ENCODE measurements around the gene CAMK2N2.
"Not testable (repeated sequence)": the region's sequence is repeated elsewhere in the genome, so short reads cannot be mapped to it uniquely, and the experiment has no call there.

CAMK2N2 gene

DNA sequence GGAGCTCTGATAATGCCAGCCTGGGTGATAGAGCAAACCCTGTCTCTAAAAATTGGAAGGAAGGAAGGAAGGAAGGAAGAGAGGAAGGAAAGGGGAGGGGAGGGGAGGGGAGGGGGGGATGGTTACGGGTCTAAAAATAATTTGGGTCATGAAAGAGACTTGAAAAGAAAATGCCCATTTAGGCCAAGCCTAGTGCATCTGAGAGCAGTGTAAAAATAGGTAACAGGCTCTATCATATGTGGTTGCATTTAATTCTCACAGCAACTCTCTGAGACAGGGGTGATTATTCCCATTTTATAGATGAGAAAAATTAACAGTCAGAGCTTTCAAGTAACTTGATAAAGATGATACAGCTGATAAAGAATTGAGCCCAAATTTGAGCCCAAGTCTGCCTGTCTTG lies 10.9 kb upstream of the CAMK2N2 start:
- no peak for DNase-seq

- DNase-seq: not testable (repeated sequence)
Measured at GRCh38 chr3:184267249-184267648, 5.9 kb upstream of the CAMK2N2 start.

DNA sequence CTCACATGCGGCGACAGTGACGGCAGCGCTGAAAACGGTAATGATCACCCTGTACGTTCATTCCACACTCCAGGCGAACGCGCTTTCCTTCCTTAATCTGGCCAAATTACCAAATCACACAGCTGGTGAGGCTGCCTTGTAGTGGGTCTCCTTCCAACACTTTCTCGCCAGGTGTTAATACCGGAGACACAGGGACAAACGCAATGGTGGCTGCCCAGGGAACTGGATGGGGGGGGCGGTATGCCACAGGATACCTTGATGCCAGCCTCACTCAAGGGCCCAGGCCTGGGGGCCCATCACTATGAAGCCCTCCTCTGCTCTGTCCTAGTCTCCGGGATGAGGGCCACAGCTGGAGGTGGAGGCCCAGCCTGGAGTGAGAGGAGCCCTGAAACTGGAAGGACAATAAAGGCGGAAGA lies 1.4 kb upstream of the CAMK2N2 start:
- no peak for DNase-seq

DNA sequence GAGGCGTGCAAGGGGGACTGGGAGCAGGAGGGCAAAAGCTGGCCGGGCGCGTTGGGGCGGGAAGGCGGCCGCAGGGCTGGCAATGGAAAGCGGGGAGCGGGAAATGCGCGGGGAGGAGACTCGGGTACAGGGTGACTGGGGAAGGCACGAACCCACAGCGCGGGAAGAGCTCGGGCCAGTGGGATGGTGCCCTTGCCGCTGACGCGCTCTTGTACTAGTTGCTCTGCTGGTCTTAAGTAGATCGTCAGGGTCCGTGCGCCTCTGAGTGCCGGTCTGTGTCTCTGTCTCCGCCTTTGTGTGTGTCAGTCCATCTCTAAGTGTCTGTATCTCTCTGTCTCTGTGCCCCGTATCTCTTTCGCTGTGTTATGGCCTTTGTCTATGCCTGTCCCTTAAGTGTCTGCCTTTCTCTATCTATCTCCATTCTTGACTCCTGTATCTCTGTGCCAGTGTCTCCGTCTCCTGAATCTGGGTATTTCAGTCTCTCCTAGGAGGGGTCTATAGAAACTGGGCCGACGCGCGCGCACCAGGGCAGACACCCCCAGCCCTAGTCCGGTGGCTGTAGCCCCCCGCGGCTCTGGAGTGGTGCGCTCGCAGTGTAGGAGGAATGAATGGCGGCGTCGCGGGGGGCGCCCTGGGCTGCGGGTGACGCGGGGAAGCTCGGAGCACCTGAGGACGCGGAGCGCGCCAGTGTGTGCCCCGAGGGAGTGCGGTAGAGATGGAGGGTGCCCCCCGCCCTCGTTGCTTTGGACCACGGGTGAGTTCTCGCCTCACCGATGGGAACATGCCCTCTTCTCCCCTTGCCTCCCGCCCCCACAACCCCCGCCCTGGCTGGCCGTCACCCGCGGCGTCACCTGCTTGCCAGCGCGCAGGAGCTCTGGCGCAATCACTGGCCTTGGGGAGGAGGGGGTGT lies 756 bp upstream of the CAMK2N2 start:
- DNase-seq: peak; percentile 32

DNA sequence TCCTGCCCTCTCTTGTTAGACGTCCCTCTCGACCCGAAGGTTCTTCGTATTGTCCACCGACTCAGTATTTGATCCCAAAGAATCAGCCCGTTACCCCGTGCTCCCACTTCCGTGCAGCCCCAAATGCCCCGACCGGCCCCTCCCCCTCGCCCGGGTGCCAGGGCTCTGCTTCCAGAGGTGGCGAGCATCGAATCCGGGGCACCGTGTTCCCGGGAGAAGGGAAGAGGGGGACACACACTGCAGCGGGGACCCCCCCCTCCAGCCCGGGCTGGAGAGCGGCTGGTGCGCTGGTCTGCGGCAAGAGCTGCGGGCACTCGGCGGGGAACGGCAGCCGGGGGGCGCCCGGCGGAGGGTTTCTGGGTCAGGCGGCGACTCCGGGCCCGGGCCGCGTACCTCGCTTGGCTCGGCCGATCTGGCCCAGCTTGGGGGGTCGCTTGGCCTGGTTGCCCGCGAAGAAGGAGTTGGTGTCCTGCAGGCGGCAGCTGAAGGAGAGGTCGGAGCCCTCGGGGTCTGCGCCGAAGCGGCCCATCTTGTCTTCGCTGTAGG lies 556 bp downstream of the CAMK2N2 start:
- no peak for DNase-seq

DNA sequence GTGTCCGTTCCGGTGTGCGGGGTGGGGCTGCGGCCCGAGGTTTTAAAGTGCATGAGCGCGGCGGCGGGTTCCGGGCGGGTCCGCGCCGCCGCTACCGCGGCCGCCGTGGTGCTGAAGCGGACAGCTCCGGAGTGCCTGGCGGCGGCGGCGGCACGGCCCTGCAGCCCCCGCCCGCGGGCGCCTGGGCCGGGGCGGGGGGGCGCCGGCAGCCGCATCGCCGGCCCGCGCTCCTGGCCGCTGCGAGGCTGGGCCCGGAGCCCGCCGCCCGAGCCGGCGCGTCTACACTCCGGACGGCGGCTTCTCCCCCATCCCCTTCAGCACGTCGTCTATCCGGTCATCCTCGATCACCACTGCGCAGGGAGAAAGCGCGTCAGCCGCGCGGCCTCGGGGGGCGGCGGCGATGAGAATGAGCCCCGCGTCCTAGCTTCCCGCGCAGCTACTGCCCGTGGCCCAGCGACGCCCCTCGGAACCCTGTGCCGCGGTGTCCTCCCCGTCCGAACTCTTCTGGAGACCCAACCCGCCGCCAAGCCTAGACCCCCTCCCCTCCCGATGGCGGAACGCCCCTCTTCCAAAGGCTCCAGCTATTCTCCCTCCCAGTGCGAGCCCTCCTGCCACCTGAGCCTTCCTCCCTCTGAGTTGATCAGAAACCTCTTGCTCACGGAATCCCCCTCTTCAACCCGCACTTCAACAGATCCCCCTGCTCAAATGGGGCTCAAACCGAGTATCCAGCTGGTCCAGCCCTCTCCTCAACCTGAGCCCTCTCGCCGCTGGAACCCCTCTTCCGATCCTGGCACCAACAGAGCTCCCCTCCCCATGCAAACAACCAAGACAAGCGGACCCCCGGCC lies 1.3 kb downstream of the CAMK2N2 start:
- no peak for DNase-seq

DNA sequence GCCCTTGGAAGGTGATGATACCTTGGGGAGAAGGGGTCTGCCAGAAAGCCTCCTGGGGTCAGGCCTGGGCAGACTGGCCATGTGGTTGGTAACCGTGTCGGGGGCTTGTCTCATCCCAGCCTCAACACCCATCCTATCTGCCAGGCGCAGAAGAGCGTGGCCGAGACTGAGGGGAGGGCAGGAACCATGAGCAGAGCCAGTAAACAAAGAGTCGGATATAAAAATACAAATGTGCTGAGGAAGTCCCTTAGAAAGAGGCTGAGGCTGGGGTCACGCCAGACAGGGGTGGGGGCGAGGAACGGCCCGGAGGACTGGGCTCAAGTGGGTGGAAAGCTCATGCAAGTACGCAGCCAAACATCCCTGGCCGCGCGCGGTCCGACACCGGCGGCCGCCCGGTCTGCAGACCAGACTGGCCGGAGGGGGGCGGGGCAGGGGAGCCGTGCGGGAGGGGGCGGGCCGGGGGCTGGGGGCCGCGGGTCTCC lies 1.9 kb downstream of the CAMK2N2 start:
- no peak for DNase-seq

DNA sequence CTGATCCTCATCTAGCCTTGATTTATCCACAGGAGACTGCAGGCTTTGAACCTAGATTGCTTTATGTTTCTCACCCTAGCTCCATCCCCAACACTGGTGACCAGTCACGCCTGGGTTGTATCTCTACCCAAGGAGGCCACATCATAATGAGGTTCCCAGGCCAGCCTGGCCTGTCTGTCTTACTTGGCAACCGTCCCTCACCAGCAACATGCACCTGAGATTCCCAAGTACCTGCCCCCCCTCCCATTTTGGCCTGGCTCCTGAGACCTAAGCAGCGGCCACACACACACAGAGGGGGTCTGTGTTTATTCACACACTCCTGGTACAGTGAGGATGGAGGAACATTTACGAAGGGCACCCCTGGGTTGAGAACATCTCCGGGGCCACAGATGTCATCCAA lies 2.4 kb downstream of the CAMK2N2 start:
- DNase-seq: no peak

GRCh38 chr3:184257083-184257915 lies 4.1 kb downstream of the CAMK2N2 start:
- DNase-seq: no peak

DNA sequence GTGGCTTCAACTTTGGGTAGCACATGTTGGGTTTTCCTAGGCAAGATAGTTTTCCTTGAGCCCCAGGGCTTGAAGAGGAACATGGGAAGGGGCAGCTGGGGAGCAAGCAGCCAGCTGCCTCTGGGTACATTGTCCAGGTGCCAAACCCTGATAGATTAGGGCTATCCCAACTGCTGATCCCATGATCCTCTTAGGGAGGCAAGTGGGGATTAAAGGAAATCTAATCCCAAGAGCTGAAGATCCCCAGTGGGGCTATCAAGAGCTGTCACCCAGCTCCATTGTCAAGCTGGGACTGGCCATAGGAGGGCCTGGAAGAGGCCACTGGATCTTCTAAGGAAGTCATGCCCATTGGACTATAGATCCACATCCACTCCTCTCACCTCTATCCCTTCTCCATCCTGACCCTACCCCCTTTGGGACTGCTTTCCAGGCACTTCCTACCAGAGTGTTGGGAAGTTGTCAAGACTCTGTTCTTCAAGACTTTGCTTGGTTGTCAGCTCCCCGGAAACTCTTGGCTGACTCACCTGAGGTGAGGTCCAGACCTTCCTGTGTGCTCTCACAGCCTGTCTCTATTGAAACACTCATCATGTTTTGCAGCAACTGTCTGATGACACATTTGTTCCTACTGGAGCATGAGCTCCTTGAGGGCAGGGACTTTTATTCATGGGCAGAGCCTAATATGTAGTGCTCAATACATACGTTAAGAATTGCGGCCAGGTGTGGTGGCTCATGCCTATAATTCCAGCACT lies 5.9 kb downstream of the CAMK2N2 start:
- no peak for DNase-seq

DNA sequence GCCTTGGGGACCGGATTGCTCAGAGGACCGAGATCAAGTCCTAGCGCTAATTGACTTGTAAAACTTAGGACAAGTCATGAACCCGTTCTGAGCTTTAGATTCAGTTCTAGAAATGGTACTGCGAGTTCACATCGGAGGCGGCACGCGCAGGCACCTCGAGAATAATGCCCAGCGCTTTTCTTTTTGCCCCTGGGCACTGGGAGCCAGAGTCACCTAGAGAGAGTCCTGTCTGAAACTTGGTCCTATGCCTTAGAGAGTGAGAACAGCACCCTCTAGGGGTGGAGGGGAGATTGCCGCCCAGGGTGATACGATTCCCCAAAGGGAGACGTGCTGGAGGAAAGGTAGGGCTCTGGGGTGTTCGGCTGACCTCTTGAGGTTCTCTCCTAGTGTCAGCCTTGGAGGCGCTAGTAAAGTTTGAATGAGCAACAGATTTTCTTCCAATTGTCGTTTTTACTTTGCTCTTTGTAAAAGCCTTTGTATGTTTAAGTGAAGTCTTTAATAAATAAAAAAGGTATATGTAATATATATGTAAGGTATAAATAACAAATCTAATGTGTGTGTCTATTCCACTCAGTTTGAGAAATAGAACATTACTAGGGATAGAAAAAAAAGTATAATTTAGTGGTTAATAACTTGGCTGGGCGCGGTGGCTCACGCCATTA lies 11.1 kb downstream of the CAMK2N2 start:
- peak; percentile 86 for DNase-seq

GRCh38 chr3:184249412-184250166 lies 11.8 kb downstream of the CAMK2N2 start, which contains the start of gene EEF1AKMT4:
TSS of gene EEF1AKMT4 (plus strand) at chr3:184249672. CDS start at chr3:184249695, 23 bp downstream.
- DNase-seq: peak; percentile 98

DNA sequence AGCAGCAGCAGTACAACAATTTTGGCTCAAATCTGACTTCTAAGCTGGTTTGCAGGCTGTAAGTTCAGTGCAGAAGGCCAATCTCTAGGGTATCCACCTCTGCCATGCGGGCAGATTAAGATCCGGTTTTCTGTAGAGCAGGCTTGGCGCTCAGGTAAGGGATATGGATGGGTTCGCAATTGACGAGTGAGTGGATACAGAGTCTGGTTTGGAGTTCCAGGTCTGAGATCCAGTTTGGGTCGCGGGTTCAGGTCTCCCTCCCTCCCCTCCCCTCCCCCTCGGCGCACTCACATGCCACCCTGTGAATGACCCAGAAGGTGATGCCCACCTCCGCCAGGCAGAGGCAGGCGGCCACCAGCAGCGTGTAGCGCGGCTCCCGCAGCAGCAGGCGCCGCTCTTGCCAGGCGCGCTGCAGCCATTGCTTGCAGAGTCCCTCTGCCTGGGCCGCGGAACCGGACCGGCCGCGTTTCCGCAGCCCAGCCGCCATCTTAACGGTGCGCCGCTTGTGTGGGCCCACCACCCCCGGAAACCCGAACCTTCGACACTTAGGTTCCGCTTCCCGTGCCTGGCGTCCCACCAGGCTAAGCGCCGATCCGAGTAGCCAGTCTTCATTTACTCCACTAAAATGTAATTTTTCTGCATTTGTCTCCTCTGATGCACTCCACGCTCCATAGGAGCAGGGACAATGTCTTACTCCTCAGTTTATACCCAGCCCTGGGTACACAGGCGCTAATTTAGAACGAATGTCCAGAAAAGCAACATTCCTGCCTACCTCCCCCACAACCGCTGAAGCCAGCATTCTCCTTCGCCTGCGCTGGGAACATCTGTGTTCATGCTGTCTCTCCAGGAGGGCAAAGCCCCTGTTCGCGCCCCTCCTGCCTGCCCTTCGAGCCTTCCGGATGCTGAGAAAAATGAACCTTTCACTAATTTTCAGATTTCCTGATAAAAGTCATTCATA lies 12.6 kb downstream of the CAMK2N2 start, which contains the start of gene ALG3:
ALG3 (minus strand) TSS at position 509 of the 958 bp plus-strand sequence; CDS start at position 487, 22 bp downstream.
- DNase-seq: peak; percentile 82

DNA sequence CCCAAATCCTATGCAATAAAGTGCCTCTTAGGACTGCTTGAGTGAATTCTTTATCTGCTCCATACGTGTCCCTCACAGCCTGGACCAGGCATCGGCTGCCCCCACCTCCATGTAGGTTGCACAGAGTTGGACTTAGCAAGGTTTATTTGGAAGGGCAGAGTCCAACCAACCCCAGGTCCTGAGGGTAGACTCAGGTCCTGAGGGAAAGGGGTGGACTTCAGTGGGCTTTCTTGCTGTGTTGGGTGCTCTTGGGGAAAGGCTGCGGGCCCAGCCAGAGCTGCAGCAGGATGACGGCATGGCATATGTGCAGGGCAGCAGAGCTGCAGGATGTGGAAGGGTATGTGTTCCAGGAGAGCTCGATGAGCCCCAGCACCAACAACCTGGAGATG lies 19.1 kb downstream of the CAMK2N2 start:
- DNase-seq: no peak

DNA sequence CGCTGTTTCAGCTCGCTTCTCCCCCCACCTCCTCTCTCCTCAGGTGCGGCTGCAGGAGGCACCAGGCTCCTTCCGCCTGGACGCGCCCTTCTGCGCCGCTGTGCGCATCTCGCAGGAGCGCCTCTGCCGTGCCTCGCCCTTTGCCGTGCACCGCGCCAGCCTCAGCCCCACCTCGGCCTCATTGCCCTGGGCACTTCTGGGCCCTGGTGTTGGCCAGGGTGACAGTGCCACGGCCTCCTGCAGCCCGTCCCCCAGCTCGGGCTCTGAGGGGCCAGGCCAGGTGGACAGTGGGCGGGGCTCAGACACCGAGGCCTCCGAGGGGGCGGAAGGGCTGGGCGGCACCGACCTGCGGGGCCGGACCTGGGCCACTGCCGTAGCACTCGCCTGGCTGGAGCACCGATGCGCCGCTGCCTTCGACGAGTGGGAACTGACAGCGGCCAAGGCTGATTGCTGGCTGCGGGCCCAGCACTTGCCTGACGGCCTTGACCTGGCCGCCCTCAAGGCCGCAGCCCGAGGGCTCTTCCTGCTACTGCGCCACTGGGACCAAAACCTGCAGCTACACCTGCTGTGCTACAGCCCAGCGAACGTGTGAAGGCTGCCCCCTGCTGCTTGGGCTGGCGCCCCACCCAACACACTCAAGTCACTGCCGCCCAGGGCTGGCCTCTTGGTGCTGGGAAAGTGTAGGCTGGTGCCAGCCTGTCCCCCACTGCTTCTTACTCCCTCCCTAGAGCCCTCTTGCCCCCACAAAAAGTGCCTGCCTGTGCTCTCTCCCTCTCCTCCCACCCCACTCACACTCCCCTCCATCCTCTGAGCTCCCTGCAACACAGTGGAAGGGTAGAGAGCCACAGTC lies 19.7 kb downstream of the CAMK2N2 start:
- no peak for DNase-seq

- no peak for DNase-seq
Measured at GRCh38 chr3:184241141-184241446, 20.3 kb downstream of the CAMK2N2 start.

GRCh38 chr3:184240384-184241140 lies 20.8 kb downstream of the CAMK2N2 start:
- DNase-seq: no peak

Data from CD4-positive, alpha-beta T cell treated with Interleukin-15 for 1 hour (primary cell).